DOHH2 (cell line): ENCODE results near the gene VSTM2L.

Experiments
- H3F3A ChIP-seq: fragments of 200-600 bp; sonication (generic), shearing (Covaris generic); 2 replicates; pipeline ENCODE4 v1.6.0; 2016; ENCODE audit warnings: antibody characterized with exemption, mild to moderate bottlenecking; ENCODE audit not compliant: control insufficient read depth, insufficient read depth
- H3K27ac ChIP-seq: fragments of 200-600 bp; sonication (generic); 2 replicates; pipeline ENCODE4 v1.5.1; 2014; ENCODE audit warnings: low read depth, mild to moderate bottlenecking, low read length, moderate library complexity
- H3K27me3 ChIP-seq: fragments of 200-600 bp; sonication (generic); 2 replicates; pipeline ENCODE4 v1.6.1; 2014; ENCODE audit warnings: mild to moderate bottlenecking, low read length, mixed read lengths; ENCODE audit not compliant: control insufficient read depth
- H3K36me3 ChIP-seq: fragments of 200-600 bp; sonication (generic); 2 replicates; pipeline ENCODE4 v1.6.1; 2014; ENCODE audit warnings: mild to moderate bottlenecking, low read length, moderate library complexity, mixed read lengths; ENCODE audit not compliant: control insufficient read depth
- H3K4me1 ChIP-seq: fragments of 200-600 bp; sonication (generic); 2 replicates; pipeline ENCODE4 v1.6.1; 2014; ENCODE audit warnings: mild to moderate bottlenecking, low read length, mixed read lengths; ENCODE audit not compliant: control insufficient read depth
- H3K4me2 ChIP-seq: fragments of 200-600 bp; sonication (generic); 2 replicates; pipeline ENCODE4 v1.6.0; 2014; ENCODE audit warnings: mild to moderate bottlenecking, low read length, moderate library complexity
- H3K4me3 ChIP-seq: fragments of 200-600 bp; sonication (generic); 2 replicates; pipeline ENCODE4 v1.5.1; 2014; ENCODE audit warnings: mild to moderate bottlenecking, low read length, mixed read lengths
- H3K79me2 ChIP-seq: fragments of 200-600 bp; sonication (generic); 2 replicates; pipeline ENCODE4 v1.6.1; 2014; ENCODE audit warnings: mild to moderate bottlenecking, low read length, mixed read lengths; ENCODE audit not compliant: control insufficient read depth
- H3K9me2 ChIP-seq: fragments of 200-600 bp; sonication (generic); replicated peaks from 2 replicates; pipeline ENCODE4 v1.6.1; 2014; ENCODE audit warnings: mild to moderate bottlenecking, low read length, mixed read lengths; ENCODE audit not compliant: control insufficient read depth
- H3K9me3 ChIP-seq: fragments of 200-600 bp; sonication (generic); 2 replicates; pipeline ENCODE4 v1.6.1; 2014; ENCODE audit warnings: antibody characterized with exemption, low read length, mixed read lengths; ENCODE audit not compliant: control insufficient read depth, insufficient read depth
- H4K20me1 ChIP-seq: fragments of 200-600 bp; sonication (generic); 2 replicates; pipeline ENCODE4 v1.6.0; 2014; ENCODE audit warnings: low read depth, mild to moderate bottlenecking, antibody characterized with exemption, low read length, moderate library complexity; ENCODE audit not compliant: control insufficient read depth, insufficient read depth
- EZH2phosphoT487 ChIP-seq: fragments of 200-600 bp; sonication (generic); IDR thresholded peaks from 2 replicates; pipeline ENCODE4 v1.6.1; 2017; ENCODE audit warnings: borderline replicate concordance, mild to moderate bottlenecking, antibody characterized with exemption, low read length, moderate library complexity, mixed read lengths
- TF ChIP-seq, protein P1 (sequence below): fragments of 200-600 bp; sonication (generic); IDR thresholded peaks from one replicate; pipeline ENCODE4 v1.5.1; 2014; ENCODE audit warnings: antibody characterized with exemption, mild to moderate bottlenecking, low read depth, low read length; ENCODE audit not compliant: poor library complexity, severe bottlenecking

VSTM2L gene

DNA sequence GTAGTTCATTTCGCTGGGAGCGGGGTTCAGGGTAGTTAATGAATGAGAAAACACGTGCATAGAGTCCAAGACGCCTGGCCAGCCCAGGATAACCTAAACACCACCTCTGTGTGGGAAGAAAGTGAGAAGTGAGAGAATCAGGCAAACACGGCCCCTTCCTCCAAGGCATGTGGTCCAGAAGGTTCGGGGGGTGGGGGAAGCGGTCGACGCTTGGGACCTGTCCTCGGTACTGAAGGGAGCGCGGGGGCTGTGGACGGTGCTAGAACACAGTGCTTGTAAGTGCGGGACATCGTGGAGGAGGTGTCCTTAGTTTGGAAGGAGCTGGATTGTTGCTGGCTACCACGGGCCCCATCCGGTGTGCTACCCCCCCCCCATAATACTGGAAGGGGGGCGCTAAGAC is 1.7 kb upstream of the VSTM2L start:
- no peaks in the 10 kb centered on the region for H3K4me1 ChIP-seq
- H4K20me1 ChIP-seq = no peaks in the 10 kb centered on the region; the same call in 1 of the 2 replicates
- no peaks in the 10 kb centered on the region for H3K9me3 ChIP-seq
- H3K27me3 ChIP-seq = peaks cover 2% of the 10 kb centered on the region; the same call in 1 of the 2 replicates
- H3K27ac ChIP-seq = no peak overlapping the region
- no peak overlapping the region for H3K4me3 ChIP-seq
- H3K9me2 ChIP-seq = no peaks in the 10 kb centered on the region
- no peaks in the 10 kb centered on the region for H3K79me2 ChIP-seq
- no peak for TF ChIP-seq EZH2phosphoT487
- TF ChIP-seq, protein P1, sequence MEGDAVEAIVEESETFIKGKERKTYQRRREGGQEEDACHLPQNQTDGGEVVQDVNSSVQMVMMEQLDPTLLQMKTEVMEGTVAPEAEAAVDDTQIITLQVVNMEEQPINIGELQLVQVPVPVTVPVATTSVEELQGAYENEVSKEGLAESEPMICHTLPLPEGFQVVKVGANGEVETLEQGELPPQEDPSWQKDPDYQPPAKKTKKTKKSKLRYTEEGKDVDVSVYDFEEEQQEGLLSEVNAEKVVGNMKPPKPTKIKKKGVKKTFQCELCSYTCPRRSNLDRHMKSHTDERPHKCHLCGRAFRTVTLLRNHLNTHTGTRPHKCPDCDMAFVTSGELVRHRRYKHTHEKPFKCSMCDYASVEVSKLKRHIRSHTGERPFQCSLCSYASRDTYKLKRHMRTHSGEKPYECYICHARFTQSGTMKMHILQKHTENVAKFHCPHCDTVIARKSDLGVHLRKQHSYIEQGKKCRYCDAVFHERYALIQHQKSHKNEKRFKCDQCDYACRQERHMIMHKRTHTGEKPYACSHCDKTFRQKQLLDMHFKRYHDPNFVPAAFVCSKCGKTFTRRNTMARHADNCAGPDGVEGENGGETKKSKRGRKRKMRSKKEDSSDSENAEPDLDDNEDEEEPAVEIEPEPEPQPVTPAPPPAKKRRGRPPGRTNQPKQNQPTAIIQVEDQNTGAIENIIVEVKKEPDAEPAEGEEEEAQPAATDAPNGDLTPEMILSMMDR = no peak
- no peaks in the 10 kb centered on the region for H3K36me3 ChIP-seq
- H3K4me2 ChIP-seq = no peak overlapping the region
- no peaks in the 10 kb centered on the region for H3F3A ChIP-seq

DNA sequence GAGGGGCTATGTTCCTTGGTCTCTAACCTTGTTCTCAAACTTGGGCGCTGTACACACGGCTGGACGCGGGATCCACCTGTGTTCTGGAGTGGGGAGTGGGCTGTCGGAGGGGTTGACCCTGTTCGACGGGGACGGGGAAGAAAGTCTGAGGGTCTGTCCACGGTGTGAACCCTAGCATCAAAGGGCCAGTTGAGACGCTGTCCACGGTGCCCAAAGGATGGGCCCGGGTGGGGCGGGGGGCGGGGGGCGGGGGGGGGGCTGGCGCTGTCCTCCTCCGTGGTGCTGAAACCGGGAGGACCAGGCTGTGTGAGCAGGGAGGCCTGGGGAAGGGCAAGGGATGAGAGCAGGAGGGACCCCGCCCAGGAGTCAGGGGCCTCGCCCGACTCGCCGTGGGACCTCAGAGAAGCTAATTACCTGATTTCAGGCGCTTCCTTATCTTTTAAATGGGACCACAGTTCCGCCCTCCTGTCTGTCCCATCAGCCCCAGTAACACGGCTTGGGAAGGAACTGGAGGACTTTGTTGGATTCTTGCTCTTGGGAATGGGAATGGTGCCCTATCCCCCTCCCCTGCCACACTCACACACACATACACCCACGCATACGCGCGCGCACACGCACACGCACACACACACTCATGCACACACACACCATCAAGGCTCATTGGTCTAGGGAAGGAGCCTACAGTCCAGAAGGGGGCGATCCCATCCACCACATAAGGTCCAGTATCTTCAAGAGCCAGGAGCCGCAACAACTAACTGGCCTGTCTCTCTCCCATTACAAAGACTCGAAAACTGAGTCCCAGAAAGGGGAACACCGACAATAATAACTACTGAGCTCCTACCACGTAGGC is 1.0 kb upstream of the VSTM2L start:
- H3K4me2 ChIP-seq = no peak overlapping the region
- no peaks in the 10 kb centered on the region; the same call in 1 of the 2 replicates for H4K20me1 ChIP-seq
- H3K9me3 ChIP-seq = no peaks in the 10 kb centered on the region
- no peaks in the 10 kb centered on the region for H3F3A ChIP-seq
- H3K4me1 ChIP-seq = no peaks in the 10 kb centered on the region
- H3K27ac ChIP-seq = no peak overlapping the region
- TF ChIP-seq, protein P1 = peak; percentile 34
- TF ChIP-seq EZH2phosphoT487 = no peak
- H3K27me3 ChIP-seq = peaks cover 6% of the 10 kb centered on the region; the same call in 1 of the 2 replicates
- H3K9me2 ChIP-seq = no peaks in the 10 kb centered on the region
- H3K79me2 ChIP-seq = no peaks in the 10 kb centered on the region
- H3K36me3 ChIP-seq = no peaks in the 10 kb centered on the region
- H3K4me3 ChIP-seq = no peak overlapping the region

DNA sequence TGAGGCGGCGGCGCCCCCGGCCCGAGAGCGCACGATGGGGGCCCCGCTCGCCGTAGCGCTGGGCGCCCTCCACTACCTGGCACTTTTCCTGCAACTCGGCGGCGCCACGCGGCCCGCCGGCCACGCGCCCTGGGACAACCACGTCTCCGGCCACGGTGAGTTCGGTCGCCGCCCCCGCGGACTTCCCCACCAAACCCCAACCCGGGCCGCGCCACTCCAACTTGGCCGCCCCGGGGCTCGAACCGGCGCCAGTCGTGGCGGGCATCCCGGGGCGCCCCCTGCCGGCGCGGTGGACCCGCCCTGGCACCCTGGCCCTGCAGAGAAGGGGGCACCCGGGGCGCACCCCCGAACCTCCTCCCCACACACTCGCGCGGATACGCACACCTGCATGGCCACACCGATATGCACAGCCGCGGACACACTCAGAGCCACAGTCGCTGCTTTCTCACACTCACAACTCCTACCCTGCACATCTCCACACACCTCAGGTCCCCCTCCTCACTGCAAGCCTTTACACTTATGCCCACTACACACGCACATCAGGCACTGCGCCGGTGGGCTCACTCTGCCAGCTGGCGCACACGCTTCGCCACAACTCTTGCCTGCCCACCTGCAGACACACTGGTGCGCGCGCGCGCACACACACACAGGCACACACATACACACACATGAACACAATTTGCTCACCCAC is 535 bp downstream of the VSTM2L start:
- Histone ChIP-seq H3K9me2 (no peaks in the 10 kb centered on the region), H4K20me1 (no peaks in the 10 kb centered on the region; the same call in 1 of the 2 replicates), H3K27me3 (peaks cover 6% of the 10 kb centered on the region; the same call in 1 of the 2 replicates), H3K4me2 (no peak overlapping the region), H3K4me3 (no peak overlapping the region), H3K4me1 (no peaks in the 10 kb centered on the region), H3K79me2 (no peaks in the 10 kb centered on the region), H3F3A (no peaks in the 10 kb centered on the region), H3K36me3 (no peaks in the 10 kb centered on the region), H3K9me3 (no peaks in the 10 kb centered on the region), H3K27ac (no peak overlapping the region)
- TF ChIP-seq EZH2phosphoT487 = no peak
- TF ChIP-seq, protein P1 = peak; percentile 50
